ENCODE results near the gene TCF23.

DNA sequence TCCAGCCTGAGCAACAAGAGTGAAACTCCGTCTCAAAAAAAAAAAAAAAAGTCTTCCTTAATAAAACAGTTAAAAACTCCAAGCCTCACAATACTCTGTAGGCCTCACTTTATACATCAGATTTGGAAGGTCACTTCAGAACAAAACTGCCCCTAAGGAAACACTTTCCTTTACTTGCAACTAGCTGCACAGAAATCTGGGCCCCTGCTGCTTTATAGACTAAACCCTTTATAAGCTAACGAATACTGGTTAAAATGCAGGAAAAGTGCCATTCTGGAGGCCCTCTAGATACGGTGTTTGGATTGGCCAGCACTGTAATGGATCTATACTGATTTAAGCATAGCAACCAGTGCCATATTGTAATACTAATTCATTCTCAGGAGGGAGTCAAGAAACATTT lies 23.7 kb upstream of the TCF23 start:
- TF ChIP-seq YY2 (tag by site-specific recombination; IDR thresholded peaks at IDR 0.05): no peak
- TF ChIP-seq, protein P1, sequence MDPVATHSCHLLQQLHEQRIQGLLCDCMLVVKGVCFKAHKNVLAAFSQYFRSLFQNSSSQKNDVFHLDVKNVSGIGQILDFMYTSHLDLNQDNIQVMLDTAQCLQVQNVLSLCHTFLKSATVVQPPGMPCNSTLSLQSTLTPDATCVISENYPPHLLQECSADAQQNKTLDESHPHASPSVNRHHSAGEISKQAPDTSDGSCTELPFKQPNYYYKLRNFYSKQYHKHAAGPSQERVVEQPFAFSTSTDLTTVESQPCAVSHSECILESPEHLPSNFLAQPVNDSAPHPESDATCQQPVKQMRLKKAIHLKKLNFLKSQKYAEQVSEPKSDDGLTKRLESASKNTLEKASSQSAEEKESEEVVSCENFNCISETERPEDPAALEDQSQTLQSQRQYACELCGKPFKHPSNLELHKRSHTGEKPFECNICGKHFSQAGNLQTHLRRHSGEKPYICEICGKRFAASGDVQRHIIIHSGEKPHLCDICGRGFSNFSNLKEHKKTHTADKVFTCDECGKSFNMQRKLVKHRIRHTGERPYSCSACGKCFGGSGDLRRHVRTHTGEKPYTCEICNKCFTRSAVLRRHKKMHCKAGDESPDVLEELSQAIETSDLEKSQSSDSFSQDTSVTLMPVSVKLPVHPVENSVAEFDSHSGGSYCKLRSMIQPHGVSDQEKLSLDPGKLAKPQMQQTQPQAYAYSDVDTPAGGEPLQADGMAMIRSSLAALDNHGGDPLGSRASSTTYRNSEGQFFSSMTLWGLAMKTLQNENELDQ (tag by site-specific recombination; IDR thresholded peaks at IDR 0.05; ENCODE audit: low read depth): no peak

Data from HEK293 (cell line).